ENCODE results near the gene TOMM34.

DNA sequence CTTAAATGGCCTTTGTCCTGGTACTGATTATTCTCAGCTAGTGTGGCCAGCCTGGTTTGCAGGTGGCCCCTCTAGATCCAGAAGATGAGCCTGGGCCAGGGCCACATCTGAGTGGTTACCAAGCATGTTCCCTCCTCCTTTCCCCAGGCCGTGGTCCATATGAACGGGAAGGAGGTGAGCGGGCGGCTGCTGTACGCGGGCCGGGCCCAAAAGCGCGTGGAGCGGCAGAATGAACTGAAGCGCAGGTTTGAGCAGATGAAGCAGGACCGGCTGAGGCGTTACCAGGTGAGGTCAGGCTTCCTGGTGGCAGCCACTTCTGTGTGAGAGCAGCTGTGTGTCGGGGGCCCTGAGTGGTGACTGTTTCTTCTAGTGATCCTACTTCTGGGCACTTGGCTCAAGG, 38.8 kb downstream of the TOMM34 start:
- TF ChIP-seq, protein P1, sequence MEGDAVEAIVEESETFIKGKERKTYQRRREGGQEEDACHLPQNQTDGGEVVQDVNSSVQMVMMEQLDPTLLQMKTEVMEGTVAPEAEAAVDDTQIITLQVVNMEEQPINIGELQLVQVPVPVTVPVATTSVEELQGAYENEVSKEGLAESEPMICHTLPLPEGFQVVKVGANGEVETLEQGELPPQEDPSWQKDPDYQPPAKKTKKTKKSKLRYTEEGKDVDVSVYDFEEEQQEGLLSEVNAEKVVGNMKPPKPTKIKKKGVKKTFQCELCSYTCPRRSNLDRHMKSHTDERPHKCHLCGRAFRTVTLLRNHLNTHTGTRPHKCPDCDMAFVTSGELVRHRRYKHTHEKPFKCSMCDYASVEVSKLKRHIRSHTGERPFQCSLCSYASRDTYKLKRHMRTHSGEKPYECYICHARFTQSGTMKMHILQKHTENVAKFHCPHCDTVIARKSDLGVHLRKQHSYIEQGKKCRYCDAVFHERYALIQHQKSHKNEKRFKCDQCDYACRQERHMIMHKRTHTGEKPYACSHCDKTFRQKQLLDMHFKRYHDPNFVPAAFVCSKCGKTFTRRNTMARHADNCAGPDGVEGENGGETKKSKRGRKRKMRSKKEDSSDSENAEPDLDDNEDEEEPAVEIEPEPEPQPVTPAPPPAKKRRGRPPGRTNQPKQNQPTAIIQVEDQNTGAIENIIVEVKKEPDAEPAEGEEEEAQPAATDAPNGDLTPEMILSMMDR (IDR thresholded peaks at IDR 0.05 in 8 of 11, conservative IDR thresholded peaks at IDR 0.05 in 3 of 11): no peak
- no peak for TF ChIP-seq POLR2A (IDR thresholded peaks at IDR 0.05)

Data from spleen (tissue), 7 donors.